Ureter (tissue), 1 donor: ENCODE data around the gene CNKSR3. TPM values are rescaled to one million over a fixed set of nuclear protein-coding genes. Genes with fewer than 3 reads are reported as not detected.

Experiments
- DNase-seq: peaks from one replicate; pipeline ENCODE4 v3.0.0-alpha.2; 2020; ENCODE audit warnings: low spot score
- total RNA-seq: library from RNA; stranded (reverse); gene quantifications from one replicate; pipeline ENCODE4 v1.2.4, GENCODE V29; 2023
- donor health status: DM: yes; HTN: yes; CAD: no.

The CNKSR3 gene
- total RNA-seq, 1 donor from 2014 or later = 22.1 TPM

- DNase-seq = no peak
Observed at GRCh38 chr6:154350293-154350692, 160.2 kb downstream of the CNKSR3 start.

- DNase-seq = no peak
Observed at GRCh38 chr6:154347981-154348380, 162.5 kb downstream of the CNKSR3 start.

DNA sequence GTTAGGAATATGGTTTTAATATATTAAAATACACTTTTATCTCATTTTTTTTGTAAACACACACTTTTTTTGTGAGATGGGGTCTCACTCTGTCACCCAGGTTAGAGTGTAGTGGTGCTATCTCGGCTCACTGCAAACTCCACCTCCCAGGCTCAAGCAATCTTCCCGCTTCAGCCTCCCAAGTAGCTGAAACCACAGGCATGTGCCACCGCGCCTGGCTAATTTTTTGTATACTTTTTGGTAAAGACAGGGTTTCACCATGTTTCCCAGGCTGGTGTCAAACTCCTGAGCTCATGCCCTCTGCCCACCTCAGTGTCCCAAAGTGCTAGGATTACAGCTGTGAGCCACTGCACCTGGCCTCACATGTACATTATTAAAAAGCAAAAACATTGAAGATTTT is 164.7 kb downstream of the CNKSR3 start:
- DNase-seq = no peak

GRCh38 chr6:154343473-154344308 is 166.8 kb downstream of the CNKSR3 start:
- DNase-seq = peak; percentile 85

- no peak for DNase-seq
Observed at GRCh38 chr6:154341871-154342270, 168.6 kb downstream of the CNKSR3 start.

GRCh38 chr6:154341336-154341735 is 169.1 kb downstream of the CNKSR3 start:
- no peak for DNase-seq

Other genes starting within 250 kb of the CNKSR3 start
- gene IPCEF1, start 153.9 kb downstream of the CNKSR3 start, total RNA-seq = 3.2 TPM
- 73.3 TPM for gene SCAF8, start 222.7 kb upstream of the CNKSR3 start, total RNA-seq